Tongue (tissue), 2 donors: ENCODE results near the gene ATRNL1. TPM values are rescaled to one million over a fixed set of nuclear protein-coding genes. Genes with fewer than 3 reads are reported as not detected.

Experiments used
- DNase-seq: peaks from one replicate; pipeline ENCODE4 v3.0.0-alpha.2; 2015
- total RNA-seq: library from RNA; depleted of rRNA; stranded (reverse); fragments of >200 nt; gene quantifications from one replicate; pipeline ENCODE4 v1.2.3, GENCODE V29; 2014

The ATRNL1 gene
- total RNA-seq, 1 donor from 2014 or later = 11.7 TPM

- DNase-seq = no peak
Observed at GRCh38 chr10:115992236-115992986, 899.2 kb downstream of the ATRNL1 start.

GRCh38 chr10:115996031-115996430 is 902.9 kb downstream of the ATRNL1 start:
- no peak for DNase-seq

DNA sequence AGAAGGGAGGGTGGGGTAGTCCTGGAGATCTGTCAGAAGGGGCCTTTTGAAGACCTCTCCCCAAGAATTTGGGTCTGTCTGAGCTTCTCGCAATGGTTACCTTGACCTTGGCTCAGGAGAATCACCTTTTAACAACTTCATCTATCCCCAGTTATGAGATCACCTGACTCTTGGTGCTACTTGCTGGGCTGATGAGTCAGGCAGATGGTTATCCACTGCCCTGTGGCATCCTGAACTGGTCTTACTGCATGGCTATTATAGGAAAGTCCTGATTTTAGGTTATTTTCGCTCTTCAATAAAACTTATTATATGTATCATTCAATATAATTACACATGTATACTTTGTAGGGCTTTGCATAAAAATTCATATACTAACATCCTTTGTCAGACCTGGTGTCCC is 905.1 kb downstream of the ATRNL1 start:
- DNase-seq = no peak

Other genes with a start within 250 kb of the ATRNL1 start
- 34.6 TPM for gene TRUB1, start 155.2 kb upstream of the ATRNL1 start, total RNA-seq